ENCODE results near the gene ABCC3.
A peak's percentile ranks its signal among the peaks of the same experiment; 100 is the strongest.

The ABCC3 gene

DNA sequence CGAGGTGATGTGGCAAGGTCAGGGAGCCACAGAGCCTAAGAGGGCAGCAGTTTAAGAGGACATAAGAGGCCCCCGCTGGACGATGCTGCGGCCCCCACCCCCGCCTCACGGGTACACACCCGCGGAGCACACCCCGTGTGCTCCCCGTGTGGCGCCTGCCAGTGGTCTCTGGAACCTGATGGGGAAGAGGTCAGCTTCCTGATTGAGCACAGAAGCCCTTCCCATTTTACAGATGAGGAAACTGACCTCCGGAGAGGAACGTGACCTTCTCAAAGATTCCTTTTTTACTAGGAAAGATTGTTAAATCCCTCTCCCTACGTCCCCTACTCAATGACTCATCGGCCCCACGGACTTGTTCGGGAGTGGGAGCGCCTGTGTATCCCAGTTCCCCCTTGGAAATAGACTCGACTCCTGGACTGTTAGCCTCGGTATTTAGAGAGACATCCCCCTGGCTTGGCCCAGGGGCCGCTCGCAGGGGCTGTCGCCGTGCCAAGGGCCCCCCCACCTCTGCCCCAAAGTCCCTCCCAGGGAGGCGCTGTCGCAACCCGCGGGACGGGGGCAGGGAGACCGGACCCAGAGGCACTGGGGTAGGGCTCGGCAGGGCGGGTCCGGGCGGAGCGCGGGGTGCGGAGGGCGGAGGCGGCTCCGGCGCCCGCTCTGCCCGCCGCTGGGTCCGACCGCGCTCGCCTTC, at the start of gene ABCC3:
Gene ABCC3, plus strand, starts transcription at position 658 of the 691 bp plus-strand sequence. CDS start 56 bp downstream, outside the sequence.
- DNase-seq, result no peak

DNA sequence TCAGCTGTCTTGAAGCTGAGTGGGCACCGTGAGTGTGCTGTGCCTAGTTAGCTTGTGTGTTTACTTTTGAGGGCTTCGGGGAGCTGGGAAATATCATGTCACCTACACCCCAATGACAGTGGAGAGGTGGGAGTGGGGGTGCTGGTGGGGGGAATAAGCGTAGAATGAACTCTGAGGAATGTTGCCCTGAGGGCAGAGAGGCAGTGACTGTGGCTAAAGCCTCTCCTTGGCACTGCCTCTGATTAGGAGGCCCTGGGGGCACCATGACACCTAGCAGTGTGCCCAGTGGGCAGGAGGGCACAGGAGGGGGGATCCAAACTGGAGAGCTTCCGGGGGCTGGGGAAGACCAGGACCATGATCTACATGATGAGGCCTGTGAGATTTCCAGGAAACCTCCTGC, 49.3 kb upstream of the ABCC3 start:
- DNase-seq, result no peak

DNA sequence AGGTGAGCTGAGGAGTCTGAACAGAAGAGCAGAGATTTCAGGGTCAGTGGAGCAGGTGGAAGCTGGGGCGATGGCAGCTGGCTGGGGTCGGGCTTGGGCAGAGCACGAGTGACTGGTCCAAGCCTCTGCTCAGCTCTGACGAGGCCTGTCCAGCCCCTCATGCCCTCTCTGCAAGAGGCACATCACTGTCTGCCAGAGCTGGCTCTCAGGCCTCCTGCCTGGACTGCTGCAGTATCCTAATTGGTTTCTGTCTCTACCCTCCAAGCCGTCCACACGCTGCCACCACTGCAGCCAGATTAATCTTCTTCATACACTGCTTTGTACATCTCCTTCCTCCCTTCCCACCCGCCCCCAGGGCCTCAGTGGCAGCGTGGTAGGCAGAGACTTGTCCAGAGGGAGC, 48.8 kb upstream of the ABCC3 start:
- no peak for DNase-seq

GRCh38 chr17:50586421-50587247, 48.0 kb upstream of the ABCC3 start:
- no peak for DNase-seq

DNA sequence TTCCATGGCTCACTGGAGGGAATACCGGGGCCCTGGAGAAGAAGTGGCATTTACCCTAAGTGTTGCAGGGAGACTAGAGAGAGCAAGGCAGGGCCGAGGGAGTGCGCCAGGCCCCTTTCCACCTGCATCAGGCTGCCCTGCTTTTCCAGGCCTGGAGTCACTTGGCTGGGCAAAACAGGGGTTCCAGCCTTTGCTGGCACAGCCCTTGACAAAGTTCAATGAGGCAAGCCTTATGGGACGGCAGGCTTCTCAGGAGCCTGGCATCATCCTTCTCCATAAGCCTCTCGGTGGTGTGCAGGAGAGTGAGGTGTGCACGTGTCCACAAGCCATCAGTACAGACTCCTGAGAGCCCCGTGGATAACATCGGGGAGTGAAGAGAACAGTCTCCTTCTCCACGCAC, 47.1 kb upstream of the ABCC3 start:
- no peak for DNase-seq

GRCh38 chr17:50588391-50589049, 46.2 kb upstream of the ABCC3 start:
- DNase-seq, result no peak

- DNase-seq, result peak; percentile 27
Measured at GRCh38 chr17:50589095-50589705, 45.5 kb upstream of the ABCC3 start.

- no peak for DNase-seq
Measured at GRCh38 chr17:50590946-50591737, 43.5 kb upstream of the ABCC3 start.

- DNase-seq, result peak; percentile 48
Measured at GRCh38 chr17:50593321-50593720, 41.4 kb upstream of the ABCC3 start.

DNA sequence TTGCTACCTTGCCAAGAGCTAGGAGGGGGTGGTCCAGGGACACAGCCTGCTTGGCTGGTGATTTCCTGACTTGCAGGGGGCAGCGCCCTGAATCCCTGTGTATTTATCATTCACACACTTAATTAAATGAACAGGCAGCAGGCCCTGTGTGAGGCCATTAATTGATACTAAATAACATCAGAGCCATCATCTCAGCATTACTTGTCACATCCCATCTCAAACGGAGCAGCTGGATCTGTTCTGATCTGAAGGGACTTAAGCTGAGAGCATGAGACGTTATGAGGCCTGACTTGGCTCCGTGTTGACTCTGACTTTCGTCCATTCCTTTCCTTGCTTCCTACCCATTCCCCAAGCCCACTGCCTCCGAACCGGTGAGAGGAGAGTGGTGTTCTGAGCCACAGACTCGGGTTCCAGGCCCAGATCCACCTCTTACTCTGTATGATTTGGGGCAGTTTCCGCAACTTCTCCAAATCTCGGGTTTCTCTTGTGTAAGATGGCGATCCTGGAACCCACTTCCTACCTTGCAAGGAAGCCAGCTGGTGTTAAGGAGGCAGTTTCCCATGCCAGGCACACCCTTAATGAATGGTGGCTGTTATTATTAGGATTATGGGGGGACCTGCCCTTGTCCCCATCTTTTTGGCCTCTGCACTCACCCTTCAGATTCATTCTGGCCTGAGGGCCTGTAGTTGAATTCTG, 40.4 kb upstream of the ABCC3 start:
- DNase-seq, result no peak

- DNase-seq, result no peak
Measured at GRCh38 chr17:50594892-50595291, 39.8 kb upstream of the ABCC3 start.

- DNase-seq, result no peak
Measured at GRCh38 chr17:50596191-50597037, 38.3 kb upstream of the ABCC3 start.

DNA sequence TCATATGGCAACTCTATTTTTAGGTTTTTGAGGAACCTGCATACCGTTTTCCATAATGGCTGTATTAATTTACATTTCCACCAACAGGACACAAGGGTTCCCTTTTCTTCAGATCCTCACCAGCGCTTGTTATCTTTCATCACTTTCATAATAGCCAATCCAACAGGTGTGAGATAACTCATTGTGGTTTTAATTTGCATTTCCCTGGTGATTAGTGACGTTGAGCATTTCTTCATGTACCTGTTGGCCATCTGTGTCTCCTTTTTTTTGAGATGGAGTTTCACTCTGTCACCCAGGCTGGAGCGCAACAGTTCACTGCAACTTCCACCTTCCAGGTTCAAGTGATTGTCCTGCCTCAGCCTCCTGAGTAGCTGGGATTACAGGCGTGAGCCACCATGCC, 36.2 kb upstream of the ABCC3 start:
- no peak for DNase-seq

DNA sequence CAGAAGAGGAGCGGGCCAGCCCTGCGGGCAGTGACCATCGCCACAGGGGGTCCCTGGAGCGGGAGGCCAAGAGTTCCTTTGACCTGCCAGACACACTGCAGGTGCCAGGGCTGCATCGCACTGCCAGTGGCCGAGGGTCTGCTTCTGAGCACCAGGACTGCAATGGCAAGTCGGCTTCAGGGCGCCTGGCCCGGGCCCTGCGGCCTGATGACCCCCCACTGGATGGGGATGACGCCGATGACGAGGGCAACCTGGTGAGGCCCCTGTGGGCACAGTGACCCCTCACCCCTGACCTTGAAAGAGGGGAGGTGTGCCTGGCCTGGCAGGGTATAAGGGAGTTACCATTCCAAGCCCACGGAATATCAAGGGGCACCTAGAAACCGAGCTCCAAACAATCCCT, 35.1 kb upstream of the ABCC3 start:
- DNase-seq, result no peak

DNA sequence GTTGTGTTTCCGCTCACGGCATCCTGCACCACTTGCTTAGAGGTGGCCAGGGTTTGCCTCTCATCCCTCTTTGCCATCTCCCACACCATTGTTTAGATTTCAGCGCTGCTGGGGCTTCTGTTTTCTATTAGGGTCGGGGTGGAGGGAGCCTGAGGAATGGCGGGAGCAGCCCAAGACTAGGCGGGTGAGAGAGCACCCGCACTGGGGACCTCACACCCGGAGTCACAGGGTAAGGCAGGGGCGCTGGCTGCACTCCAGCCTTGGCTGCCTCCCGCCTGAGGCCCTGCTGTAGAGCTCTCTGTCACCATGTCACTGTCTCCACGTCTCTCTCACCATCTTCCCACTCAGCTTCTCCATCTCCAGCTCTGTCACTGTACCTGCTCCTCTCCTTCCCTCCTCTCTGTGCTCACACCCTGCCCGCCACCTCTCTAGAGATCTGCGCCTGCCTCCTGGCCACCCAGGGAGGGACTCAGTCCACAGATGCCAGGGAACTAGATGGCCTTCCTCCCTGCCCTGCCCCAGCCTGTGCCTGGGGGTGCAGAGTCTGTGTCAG, 32.8 kb upstream of the ABCC3 start:
- no peak for DNase-seq

DNA sequence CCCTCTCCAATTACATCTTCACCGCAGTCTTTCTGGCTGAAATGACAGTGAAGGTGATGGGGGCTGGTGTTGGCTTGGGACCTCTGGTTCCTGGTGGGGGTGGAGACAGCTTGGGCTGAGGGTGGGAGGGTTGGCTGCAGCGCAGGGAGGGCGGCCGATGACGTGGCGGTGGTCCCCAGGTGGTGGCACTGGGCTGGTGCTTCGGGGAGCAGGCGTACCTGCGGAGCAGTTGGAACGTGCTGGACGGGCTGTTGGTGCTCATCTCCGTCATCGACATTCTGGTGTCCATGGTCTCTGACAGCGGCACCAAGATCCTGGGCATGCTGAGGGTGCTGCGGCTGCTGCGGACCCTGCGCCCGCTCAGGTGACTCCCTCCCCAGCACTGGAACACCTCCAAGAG, 31.8 kb upstream of the ABCC3 start:
- no peak for DNase-seq

DNA sequence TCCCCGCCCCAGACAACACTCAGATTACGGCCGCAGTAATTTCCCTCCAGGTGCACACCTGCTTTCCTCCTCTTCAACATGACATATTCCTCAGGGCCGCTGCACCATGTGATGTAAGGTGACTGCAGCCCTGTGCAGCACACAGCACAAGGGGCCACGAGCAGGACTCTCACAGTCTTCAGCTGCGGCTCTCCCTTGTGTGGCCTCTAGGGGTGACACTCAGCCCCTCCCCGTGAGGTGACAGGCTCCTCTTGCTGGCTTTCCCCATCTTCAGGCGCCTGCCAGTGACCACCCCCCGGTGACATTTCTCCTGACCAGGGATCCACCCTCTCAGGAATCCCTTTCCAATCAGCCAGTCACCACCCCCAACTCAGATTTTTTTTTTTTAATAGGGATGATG, 31.3 kb upstream of the ABCC3 start:
- DNase-seq, result peak; percentile 65

- no peak for DNase-seq
Measured at GRCh38 chr17:50604513-50604912, 30.2 kb upstream of the ABCC3 start.

DNA sequence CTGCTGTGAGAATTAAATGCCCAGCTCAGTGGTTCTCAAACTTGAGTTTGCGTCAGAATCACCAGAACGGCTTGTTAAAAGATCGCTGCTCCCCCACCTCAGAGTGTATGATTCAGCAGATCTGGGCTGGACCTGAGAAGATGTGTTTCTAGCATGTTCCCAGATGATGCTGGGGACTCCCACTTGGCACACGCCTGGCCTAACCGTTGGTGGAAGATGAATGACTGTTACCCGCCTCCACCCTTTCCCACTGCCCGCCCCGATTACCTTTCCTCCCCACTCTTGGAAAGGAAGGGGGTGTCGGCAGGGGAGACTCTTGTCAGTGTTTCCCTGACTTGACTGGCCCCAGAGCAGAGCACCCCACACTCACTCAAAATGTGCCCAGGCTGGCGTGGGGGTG, 29.3 kb upstream of the ABCC3 start:
- no peak for DNase-seq

DNA sequence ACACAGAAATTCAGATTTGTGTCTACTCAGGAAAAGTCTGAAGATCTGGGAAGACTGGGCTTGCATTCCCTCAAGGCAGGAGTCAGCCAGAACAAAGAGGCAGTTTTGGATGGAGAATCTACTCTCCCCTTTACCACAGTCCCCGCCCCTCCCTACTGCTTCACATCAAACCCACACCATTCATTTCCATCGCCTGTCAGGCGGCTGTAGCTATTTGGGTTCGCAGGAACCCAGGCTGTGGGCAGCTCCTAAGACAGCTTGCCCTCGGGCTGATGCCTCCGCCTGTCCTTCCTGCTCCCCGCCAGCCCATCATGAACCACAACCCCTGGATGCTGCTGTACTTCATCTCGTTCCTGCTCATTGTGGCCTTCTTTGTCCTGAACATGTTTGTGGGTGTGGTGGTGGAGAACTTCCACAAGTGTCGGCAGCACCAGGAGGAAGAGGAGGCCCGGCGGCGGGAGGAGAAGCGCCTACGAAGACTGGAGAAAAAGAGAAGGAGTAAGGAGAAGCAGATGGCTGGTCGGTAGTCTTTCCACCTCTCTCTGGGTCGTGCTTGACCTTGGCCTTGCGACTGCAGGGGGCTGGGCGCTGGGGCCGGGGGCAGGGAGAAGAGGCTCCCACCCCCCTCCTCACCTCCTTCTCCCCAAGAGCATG, 27.0 kb upstream of the ABCC3 start:
- no peak for DNase-seq

All from NCI-H187 treated with DMSO at 0.1 percent for 48 hours (cell line).